H9 (cell line): ENCODE measurements around the gene IL1RAPL2. TPM values are rescaled to one million over a fixed set of nuclear protein-coding genes. Genes with fewer than 3 reads are reported as not detected.

Experiments
- DNase-seq: peaks from one replicate; pipeline ENCODE4 v3.0.0-alpha.2; 2017
- H2AFZ ChIP-seq: one replicate; pipeline ENCODE4 v1.6.1; 2013; ENCODE audit warnings: mild to moderate bottlenecking, low read length, control low read depth, moderate library complexity
- H2AK5ac ChIP-seq: 2 replicates; pipeline ENCODE4 v1.6.1; 2013; ENCODE audit warnings: low read length, control low read depth, mixed read lengths; ENCODE audit not compliant: insufficient read length
- H2BK120ac ChIP-seq: one replicate; pipeline ENCODE4 v1.6.1; 2013; ENCODE audit warnings: low read depth, mild to moderate bottlenecking, low read length, control low read depth, inconsistent platforms; ENCODE audit not compliant: poor library complexity, severe bottlenecking
- H2BK12ac ChIP-seq: 2 replicates; pipeline ENCODE4 v1.6.1; 2013; ENCODE audit warnings: low read length, control low read depth, mixed read lengths, low read depth; ENCODE audit not compliant: insufficient read length
- H2BK15ac ChIP-seq: 2 replicates; pipeline ENCODE4 v1.6.1; 2013; ENCODE audit warnings: low read depth, low read length, control low read depth
- H2BK20ac ChIP-seq: one replicate; pipeline ENCODE4 v1.6.1; 2013; ENCODE audit warnings: low read depth, mild to moderate bottlenecking, low read length, control low read depth, inconsistent platforms; ENCODE audit not compliant: poor library complexity, severe bottlenecking
- H2BK5ac ChIP-seq: 2 replicates; pipeline ENCODE4 v1.6.1; 2013; ENCODE audit warnings: low read length, control low read depth, mixed read lengths; ENCODE audit not compliant: insufficient read length
- H3K14ac ChIP-seq: 2 replicates; pipeline ENCODE4 v1.6.1; 2013; ENCODE audit warnings: low read length, control low read depth; ENCODE audit not compliant: insufficient read depth
- H3K18ac ChIP-seq: 2 replicates; pipeline ENCODE4 v1.6.1; 2013; ENCODE audit warnings: low read depth, mild to moderate bottlenecking, mixed read lengths, low read length, control low read depth; ENCODE audit not compliant: insufficient read length
- H3K23ac ChIP-seq: 2 replicates; pipeline ENCODE4 v1.6.1; 2013; ENCODE audit warnings: low read length, control low read depth, mixed read lengths, low read depth; ENCODE audit not compliant: insufficient read length
- H3K23me2 ChIP-seq: 2 replicates; pipeline ENCODE4 v1.6.1; 2013; ENCODE audit warnings: low read depth, mild to moderate bottlenecking, mixed read lengths, low read length, control low read depth; ENCODE audit not compliant: insufficient read length, poor library complexity, severe bottlenecking
- H3K27ac ChIP-seq: 2 replicates; pipeline ENCODE4 v1.5.1; 2013; ENCODE audit warnings: low read length, control low read depth, mixed read lengths, low read depth; ENCODE audit not compliant: insufficient read length
- H3K27me3 ChIP-seq: 2 replicates; pipeline ENCODE4 v1.6.1; 2013; ENCODE audit warnings: low read length, control low read depth, inconsistent platforms; ENCODE audit not compliant: insufficient read depth
- H3K4ac ChIP-seq: 2 replicates; pipeline ENCODE4 v1.6.1; 2013; ENCODE audit warnings: low read depth, mild to moderate bottlenecking, control low read depth, inconsistent platforms, low read length, moderate library complexity
- H3K4me1 ChIP-seq: 2 replicates; pipeline ENCODE4 v1.6.1; 2013; ENCODE audit warnings: low read length, control low read depth, inconsistent platforms; ENCODE audit not compliant: insufficient read depth
- H3K4me2 ChIP-seq: 2 replicates; pipeline ENCODE4 v1.6.1; 2013; ENCODE audit warnings: low read length, control low read depth, mixed read lengths; ENCODE audit not compliant: insufficient read length, insufficient read depth
- H3K56ac ChIP-seq: 2 replicates; pipeline ENCODE4 v1.6.1; 2013; ENCODE audit warnings: low read depth, mild to moderate bottlenecking, mixed read lengths, low read length, control low read depth; ENCODE audit not compliant: insufficient read length
- H3K79me1 ChIP-seq: 2 replicates; pipeline ENCODE4 v1.6.1; 2013; ENCODE audit warnings: low read depth, mild to moderate bottlenecking, moderate library complexity, low read length, control low read depth, inconsistent platforms; ENCODE audit not compliant: insufficient read depth, poor library complexity, severe bottlenecking
- H3K79me2 ChIP-seq: 2 replicates; pipeline ENCODE4 v1.6.1; 2013; ENCODE audit warnings: low read length, control low read depth, inconsistent platforms; ENCODE audit not compliant: insufficient read depth
- H3K9ac ChIP-seq: 2 replicates; pipeline ENCODE4 v1.6.1; 2013; ENCODE audit warnings: low read length, control low read depth, mixed read lengths; ENCODE audit not compliant: insufficient read length; ENCODE audit errors: extremely low read depth
- H3K9me3 ChIP-seq: one replicate; pipeline ENCODE4 v1.6.1; 2013; ENCODE audit warnings: low read depth, low read length, inconsistent platforms; ENCODE audit not compliant: control insufficient read depth
- H3T11ph ChIP-seq: one replicate; pipeline ENCODE4 v1.6.1; 2013; ENCODE audit warnings: mild to moderate bottlenecking, low read length, control low read depth, inconsistent platforms
- H4K20me1 ChIP-seq: one replicate; pipeline ENCODE4 v1.6.1; 2013; ENCODE audit not compliant: control insufficient read depth, insufficient read length, insufficient read depth
- H4K5ac ChIP-seq: 2 replicates; pipeline ENCODE4 v1.6.1; 2013; ENCODE audit warnings: low read depth, mild to moderate bottlenecking, mixed read lengths, low read length, control low read depth; ENCODE audit not compliant: insufficient read length
- H4K8ac ChIP-seq: replicated peaks from 2 replicates; pipeline ENCODE4 v1.6.1; 2013; ENCODE audit warnings: low read length, control low read depth, mixed read lengths, low read depth; ENCODE audit not compliant: insufficient read length
- H4K91ac ChIP-seq: 2 replicates; pipeline ENCODE4 v1.6.1; 2013; ENCODE audit warnings: low read depth, mild to moderate bottlenecking, moderate library complexity, mixed read lengths, low read length, control low read depth; ENCODE audit not compliant: insufficient read length
- H3K27ac Mint-ChIP-seq, 3 experiments: 2 replicates in 2 of 3; 3 replicates in 1 of 3; pipeline ENCODE4 v1.8.0; 2020 to 2021; ENCODE audit warnings: mixed read lengths in 3 of 3, mild to moderate bottlenecking in 1 of 3, moderate library complexity in 1 of 3
- H3K27me3 Mint-ChIP-seq: 2 replicates; pipeline ENCODE4 v1.8.0; 2021; ENCODE audit warnings: low read depth, mild to moderate bottlenecking, moderate library complexity, mixed read lengths
- H3K36me3 Mint-ChIP-seq, 3 experiments: 2 replicates in 2 of 3; 3 replicates in 1 of 3; pipeline ENCODE4 v1.8.0; 2020 to 2021; ENCODE audit warnings: low read depth in 3 of 3, mixed read lengths in 3 of 3; ENCODE audit not compliant: insufficient read depth in 1 of 3
- H3K4me1 Mint-ChIP-seq, 2 experiments: 2 replicates each; pipeline ENCODE4 v1.8.0; 2020; ENCODE audit warnings: mixed read lengths in 2 of 2
- H3K4me3 Mint-ChIP-seq, 2 experiments: 2 replicates in 1 of 2; 3 replicates in 1 of 2; pipeline ENCODE4 v1.8.0; 2020 to 2021; ENCODE audit warnings: mild to moderate bottlenecking in 2 of 2, mixed read lengths in 2 of 2, moderate library complexity in 1 of 2
- H3K9me3 Mint-ChIP-seq, 2 experiments: 2 replicates in 1 of 2; 3 replicates in 1 of 2; pipeline ENCODE4 v1.8.0; 2020; ENCODE audit warnings: mild to moderate bottlenecking in 2 of 2, mixed read lengths in 2 of 2, moderate library complexity in 1 of 2
- CTCF ChIP-seq: fragments of 200-600 bp; sonication (generic); conservative IDR thresholded peaks from 3 replicates; pipeline ENCODE4 v1.8.0; 2021; ENCODE audit warnings: antibody characterized with exemption, mild to moderate bottlenecking
- WGBS: extraction: QIAGEN DNeasy Blood & Tissue Kit; methylation state at CpG from one replicate; pipeline ENCODE4 v1.1.7; 2013; ENCODE audit warnings: missing lambda C conversion rate, low lambda C conversion rate, mixed read lengths; ENCODE audit not compliant: insufficient read length; ENCODE audit errors: extremely low coverage; 5-methylcytosine and 5-hydroxymethylcytosine counted together
- total RNA-seq: library from RNA; stranded (reverse); gene quantifications from 2 replicates; pipeline ENCODE4 v1.2.1, GENCODE V29; 2021

Gene IL1RAPL2
- total RNA-seq, 1 experiment from 2014 or later: not detected

- Mint-ChIP-seq H3K27ac (no peak overlapping the region), H3K36me3 (no peaks in the 10 kb centered on the region), H3K27me3 (no peaks in the 10 kb centered on the region), H3K9me3 (peaks cover 0 to 48% of the 10 kb centered on the region in 2 experiments; a peak in 2 of 5 replicates), H3K4me3 (no peak overlapping the region), H3K4me1 (no peaks in the 10 kb centered on the region)
- Histone ChIP-seq H3K79me1 (no peaks in the 10 kb centered on the region), H3T11ph (no peak overlapping the region), H3K4me1 (no peaks in the 10 kb centered on the region), H3K4me2 (no peak overlapping the region), H4K8ac (no peak overlapping the region), H3K79me2 (no peaks in the 10 kb centered on the region), H3K23ac (no peak overlapping the region), H3K23me2 (no peaks in the 10 kb centered on the region), H2BK5ac (no peak overlapping the region), H3K4ac (no peak overlapping the region), H3K56ac (no peak overlapping the region), H3K9ac (no peak overlapping the region), H2BK12ac (no peak overlapping the region), H3K18ac (no peak overlapping the region), H2BK120ac (no peak overlapping the region), H3K9me3 (no peaks in the 10 kb centered on the region), H4K5ac (no peak overlapping the region), H3K27me3 (no peaks in the 10 kb centered on the region), H2BK15ac (no peak overlapping the region), H4K20me1 (no peaks in the 10 kb centered on the region), H2AFZ (no peak overlapping the region), H2AK5ac (no peak overlapping the region), H3K27ac (no peak overlapping the region), H2BK20ac (no peak overlapping the region), H3K14ac (no peak overlapping the region), H4K91ac (no peak overlapping the region)
- TF ChIP-seq CTCF: no peak
- no peak for DNase-seq
- no CpG with 5 or more reads among the region's 2 CpGs for WGBS
These were observed 363.3 kb downstream of the IL1RAPL2 start for GRCh38 chrX:104929324-104929723.
